Stimulated activated memory B cell treated with anti-CD40 and anti-IgM and Interleukin-4, amounts not matched to agents 10 μg/mL and 1 μg/mL and 100 μg/mL, for 72 hours (primary cell): Measurements from ENCODE around the gene CIP2A.

Experiments
- ATAC-seq: fragments of 150-1000 bp; cut with Tn5 transposase; 2 replicates; pipeline ENCODE4 v1.10.0; 2021
- H3K27ac Mint-ChIP-seq: one replicate; pipeline ENCODE4 v1.8.0; 2022; ENCODE audit warnings: mild to moderate bottlenecking, mixed read lengths
- H3K27me3 Mint-ChIP-seq: one replicate; pipeline ENCODE4 v1.8.0; 2022; ENCODE audit warnings: mixed read lengths
- H3K36me3 Mint-ChIP-seq: one replicate; pipeline ENCODE4 v1.8.0; 2022; ENCODE audit warnings: mixed read lengths
- H3K4me1 Mint-ChIP-seq: one replicate; pipeline ENCODE4 v1.8.0; 2022; ENCODE audit warnings: mixed read lengths
- H3K4me3 Mint-ChIP-seq: one replicate; pipeline ENCODE4 v1.8.0; 2022; ENCODE audit warnings: mild to moderate bottlenecking, moderate library complexity, mixed read lengths
- H3K9me3 Mint-ChIP-seq: one replicate; pipeline ENCODE4 v1.8.0; 2022; ENCODE audit warnings: mixed read lengths

The CIP2A gene

DNA sequence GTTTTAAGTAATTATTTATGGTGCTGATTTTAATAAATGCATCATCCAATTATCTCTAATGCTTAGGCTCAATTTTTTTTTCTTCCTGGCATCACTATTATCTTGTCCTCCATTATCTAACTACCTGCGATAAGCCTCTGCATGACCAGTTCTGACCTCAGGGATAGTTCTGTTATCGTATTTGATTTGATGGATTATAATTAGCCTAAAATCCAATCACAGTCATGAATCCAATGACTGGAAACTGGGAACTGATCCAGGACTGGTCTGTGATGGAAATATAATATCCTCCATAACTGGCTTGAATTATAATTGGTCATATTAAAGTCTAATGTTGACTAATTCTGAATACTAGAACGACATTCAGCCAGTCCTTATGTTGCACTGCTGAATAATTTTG, 80.0 kb downstream of the CIP2A start:
- Mint-ChIP-seq H3K9me3 (no peaks in the 10 kb centered on the region), H3K27me3 (peaks cover 7% of the 10 kb centered on the region), H3K36me3 (no peaks in the 10 kb centered on the region), H3K4me3 (no peak overlapping the region), H3K27ac (no peak overlapping the region), H3K4me1 (no peaks in the 10 kb centered on the region)
- ATAC-seq: no peak

DNA sequence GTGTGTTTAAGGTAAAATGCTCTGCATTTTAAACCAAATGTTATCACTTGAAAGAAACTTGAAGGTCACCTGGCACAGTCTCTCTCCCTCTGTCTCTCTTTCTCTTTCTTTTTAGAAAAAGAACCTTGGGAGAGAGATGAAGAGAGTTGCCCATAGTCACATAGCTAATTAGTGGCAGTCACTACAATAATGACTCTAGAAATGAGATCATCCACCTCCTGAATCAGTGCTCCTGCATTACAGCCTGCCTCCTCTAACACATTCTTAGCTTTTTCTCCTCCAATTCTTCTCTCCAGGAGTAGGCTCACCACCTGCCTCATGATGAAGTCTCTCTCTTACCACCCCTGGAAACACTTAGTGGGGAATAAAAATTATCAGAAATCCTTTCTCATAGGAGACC, 81.3 kb downstream of the CIP2A start:
- Mint-ChIP-seq H3K27me3 (peaks cover 7% of the 10 kb centered on the region), H3K36me3 (no peaks in the 10 kb centered on the region), H3K9me3 (no peaks in the 10 kb centered on the region), H3K4me1 (no peaks in the 10 kb centered on the region), H3K4me3 (no peak overlapping the region), H3K27ac (no peak overlapping the region)
- no peak for ATAC-seq

DNA sequence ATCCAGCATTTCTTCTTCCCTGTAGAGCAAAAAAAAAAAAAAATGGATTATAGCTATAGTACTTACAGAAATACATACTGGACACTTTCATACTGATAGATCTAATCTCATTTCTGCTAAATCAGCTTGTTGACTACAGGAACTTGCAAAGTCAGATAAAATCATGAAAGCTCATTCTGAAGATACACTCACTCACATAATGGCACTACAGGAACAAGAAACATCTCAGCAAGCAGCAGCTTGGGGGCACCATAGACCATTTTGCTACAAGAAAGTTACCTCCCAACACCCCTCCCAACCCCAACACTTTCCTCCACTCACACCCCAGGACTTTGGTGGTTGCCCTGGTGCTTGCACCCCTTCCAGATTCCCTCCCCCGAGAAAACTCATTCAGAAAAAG, 83.4 kb downstream of the CIP2A start:
- ATAC-seq: no peak
- Mint-ChIP-seq H3K9me3 (no peaks in the 10 kb centered on the region), H3K36me3 (no peaks in the 10 kb centered on the region), H3K4me1 (no peaks in the 10 kb centered on the region), H3K27me3 (peaks cover 7% of the 10 kb centered on the region), H3K4me3 (no peak overlapping the region), H3K27ac (no peak overlapping the region)

DNA sequence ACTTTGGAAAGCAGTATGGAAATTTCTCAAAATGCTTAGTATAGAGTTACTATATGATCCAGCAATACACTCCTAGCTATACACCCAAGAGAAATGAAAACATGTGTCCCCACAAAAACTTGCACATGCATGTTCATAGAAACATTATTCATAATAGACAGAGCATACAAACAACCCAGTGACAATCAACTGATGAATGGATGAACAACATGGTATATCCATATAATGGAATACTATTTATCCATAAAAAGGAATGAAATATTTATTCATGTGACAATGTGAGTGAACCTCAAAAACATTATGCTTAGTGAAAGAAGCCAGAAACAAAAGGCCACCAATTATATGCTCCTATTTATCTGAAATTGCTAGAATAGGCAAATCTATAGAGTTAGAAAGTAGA, 85.5 kb downstream of the CIP2A start:
- Mint-ChIP-seq H3K27ac (no peak overlapping the region), H3K27me3 (peaks cover 7% of the 10 kb centered on the region), H3K36me3 (no peaks in the 10 kb centered on the region), H3K9me3 (no peaks in the 10 kb centered on the region), H3K4me1 (no peaks in the 10 kb centered on the region), H3K4me3 (no peak overlapping the region)
- ATAC-seq: no peak

DNA sequence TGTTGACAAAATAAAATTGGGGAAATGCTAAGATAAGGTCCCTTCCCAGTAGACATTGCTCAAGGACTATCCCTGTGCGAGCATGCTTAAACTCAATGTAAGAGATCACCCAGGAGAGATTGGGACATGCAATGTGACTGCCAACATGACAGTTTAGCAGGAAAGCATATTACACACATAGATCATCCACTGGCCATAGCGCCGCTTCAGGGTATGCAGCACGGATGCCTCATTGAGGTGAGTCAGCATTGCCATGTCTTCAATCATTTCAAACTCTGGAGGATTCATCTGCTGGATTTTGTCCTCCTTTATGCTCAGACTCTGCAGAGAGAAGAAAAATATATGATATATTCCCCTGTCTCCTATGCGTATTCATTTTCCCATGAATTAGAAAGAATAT, 87.7 kb downstream of the CIP2A start:
- H3K9me3 Mint-ChIP-seq: no peaks in the 10 kb centered on the region
- H3K4me1 Mint-ChIP-seq: no peaks in the 10 kb centered on the region
- H3K4me3 Mint-ChIP-seq: no peak overlapping the region
- no peaks in the 10 kb centered on the region for H3K36me3 Mint-ChIP-seq
- H3K27me3 Mint-ChIP-seq: peaks cover 7% of the 10 kb centered on the region
- H3K27ac Mint-ChIP-seq: no peak overlapping the region
- no peak for ATAC-seq

DNA sequence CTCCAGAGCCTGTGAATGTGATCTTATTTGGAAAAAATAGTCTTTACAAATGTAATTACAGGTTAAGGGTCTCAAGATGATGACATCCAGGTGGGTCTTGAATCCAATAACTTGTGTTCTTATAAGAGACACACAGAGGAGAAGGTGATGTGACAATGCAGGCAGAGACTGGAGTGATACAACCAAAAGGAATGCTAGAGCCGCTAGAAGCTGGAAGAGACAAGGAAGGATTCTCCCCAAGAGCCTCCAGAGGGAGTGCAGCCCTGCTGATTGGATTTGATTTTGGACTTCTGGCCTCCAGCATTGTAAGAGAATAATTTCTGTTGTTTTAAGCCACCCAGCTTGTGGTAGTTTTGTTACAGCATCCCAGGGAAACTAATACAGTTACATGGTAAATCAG, 88.5 kb downstream of the CIP2A start:
- Mint-ChIP-seq H3K4me3 (no peak overlapping the region), H3K27ac (no peak overlapping the region), H3K9me3 (no peaks in the 10 kb centered on the region), H3K27me3 (peaks cover 3% of the 10 kb centered on the region), H3K4me1 (no peaks in the 10 kb centered on the region), H3K36me3 (no peaks in the 10 kb centered on the region)
- no peak for ATAC-seq
